ENCODE measurements around the gene SMARCA1. TPM values are rescaled to one million over a fixed set of nuclear protein-coding genes. Genes with fewer than 3 reads are reported as not detected.

The SMARCA1 gene
- total RNA-seq, 4 donors from 2014 or later = 26.0 to 35.4 (median 28.3) TPM

DNA sequence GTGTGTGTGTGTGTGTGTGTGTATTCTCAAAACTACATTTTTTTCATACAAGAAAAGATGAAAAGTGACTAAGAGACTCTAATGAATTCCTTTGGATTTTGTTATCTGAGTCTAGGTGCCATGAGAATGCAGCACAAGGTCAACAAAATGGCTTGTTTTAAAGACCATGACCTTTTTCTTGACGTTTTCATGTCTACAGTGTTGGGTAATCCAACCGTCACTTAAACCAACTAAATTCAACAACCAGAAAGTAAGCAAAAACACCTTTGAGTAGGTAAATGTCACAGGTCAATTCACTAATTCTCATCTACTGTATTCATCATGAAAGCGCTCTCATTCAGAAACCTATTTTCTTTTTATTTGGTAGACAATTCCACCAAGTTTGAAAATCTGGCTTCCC, 3.1 kb downstream of the SMARCA1 start:
- ATAC-seq (ENCODE audit: low FRiP score) (no peak), DNase-seq (ENCODE audit: low spot score) (no peak)
- no peak for TF ChIP-seq CTCF (IDR thresholded peaks at IDR 0.05)

DNA sequence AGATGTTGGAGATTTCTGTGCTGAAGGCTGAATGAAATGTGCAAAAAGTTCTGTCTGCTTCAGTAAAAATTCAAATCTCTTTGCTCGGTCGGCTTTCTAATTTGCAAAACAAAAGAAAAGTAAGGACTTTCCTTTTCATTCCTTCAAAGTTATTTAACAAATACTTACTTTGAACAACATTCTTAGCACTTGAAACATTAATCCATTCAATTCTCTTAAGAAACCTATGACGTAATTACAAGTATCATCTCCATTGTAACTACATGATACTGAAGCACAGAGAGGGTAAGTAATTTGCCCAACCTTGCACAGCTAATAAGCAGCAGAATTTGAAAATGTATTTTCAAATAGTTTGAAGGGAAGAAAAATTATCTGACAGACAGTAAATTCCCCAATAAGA, 6.9 kb downstream of the SMARCA1 start:
- ATAC-seq (ENCODE audit: low FRiP score) = no peak
- no peak for DNase-seq (ENCODE audit: low spot score)
- no peak for TF ChIP-seq CTCF (IDR thresholded peaks at IDR 0.05)

- DNase-seq (ENCODE audit: low spot score) = no peak
- ATAC-seq (ENCODE audit: low FRiP score) = no peak
- no peak for TF ChIP-seq CTCF (IDR thresholded peaks at IDR 0.05)
These were observed 10.9 kb downstream of the SMARCA1 start for GRCh38 chrX:129512409-129512808.

DNA sequence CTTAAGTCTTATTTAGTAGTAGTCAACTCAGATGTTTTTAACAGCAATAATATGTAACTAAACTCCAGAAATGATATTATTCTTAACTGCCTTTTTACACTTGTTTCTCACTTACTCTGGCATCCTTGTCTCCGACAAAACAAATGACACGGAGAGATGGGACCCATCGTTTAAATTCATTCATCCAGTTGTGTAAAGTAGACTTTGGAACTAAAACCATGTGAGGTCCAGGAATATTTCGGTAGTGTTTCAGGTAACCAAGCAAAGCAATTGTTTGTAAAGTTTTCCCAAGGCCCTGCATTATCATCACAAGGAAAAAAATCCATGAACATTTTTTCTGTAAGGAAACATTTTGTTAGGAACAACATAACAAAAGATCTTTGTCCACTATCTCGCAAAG, 11.6 kb downstream of the SMARCA1 start:
- no peak for ATAC-seq (ENCODE audit: low FRiP score)

DNA sequence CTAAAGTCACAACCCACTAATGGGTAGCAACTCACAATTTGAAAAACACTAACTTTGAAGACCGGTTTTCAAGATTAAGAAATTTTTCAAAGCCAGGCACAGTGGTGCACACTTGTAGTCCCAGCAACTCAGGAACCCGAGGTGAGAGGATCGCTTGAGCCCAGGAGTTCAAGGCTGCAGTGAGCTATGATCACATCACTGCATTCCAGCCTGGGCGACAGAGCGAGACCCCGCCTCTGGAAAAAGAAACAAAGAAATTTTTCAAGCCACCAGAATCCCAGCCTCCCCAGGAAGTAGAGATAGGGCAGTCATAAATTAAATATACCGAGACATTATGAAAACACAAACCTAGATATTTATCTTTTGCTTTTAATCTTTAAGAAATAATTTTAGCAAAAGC, 13.0 kb downstream of the SMARCA1 start:
- ATAC-seq (ENCODE audit: low FRiP score) (no peak), DNase-seq (ENCODE audit: low spot score) (no peak)
- TF ChIP-seq CTCF (IDR thresholded peaks at IDR 0.05) = no peak

More for the DNA sequence above, 11.6 kb downstream of the SMARCA1 start:
- no peak for TF ChIP-seq CTCF (IDR thresholded peaks at IDR 0.05)
- DNase-seq (ENCODE audit: low spot score) = no peak

GRCh38 chrX:129497146-129497843, 26.0 kb downstream of the SMARCA1 start:
- ATAC-seq (ENCODE audit: low FRiP score) (no peak), DNase-seq (ENCODE audit: low spot score) (no peak)
- TF ChIP-seq CTCF (IDR thresholded peaks at IDR 0.05) = no peak

DNA sequence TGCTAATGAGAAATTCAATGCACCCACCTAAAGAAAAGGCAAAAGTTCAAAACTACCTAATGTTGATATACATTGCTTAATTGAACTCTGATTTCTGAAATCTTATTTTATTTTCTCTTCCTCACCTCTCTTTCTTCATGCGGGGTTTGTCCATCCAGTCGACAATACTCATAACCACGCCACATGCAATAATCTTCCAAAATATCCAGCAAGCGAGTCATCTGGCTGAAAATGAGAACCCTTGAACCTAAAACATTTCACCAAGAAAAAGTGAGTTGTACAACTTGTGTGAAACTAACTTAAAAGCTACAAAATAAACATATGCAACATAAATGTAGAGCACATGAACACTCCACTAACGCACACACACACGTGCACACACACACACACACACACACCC, 26.7 kb downstream of the SMARCA1 start:
- DNase-seq (ENCODE audit: low spot score) (no peak), ATAC-seq (ENCODE audit: low FRiP score) (no peak)
- TF ChIP-seq CTCF (IDR thresholded peaks at IDR 0.05) = no peak

Data from omental fat pad (tissue), 4 donors.